IPS-NIHi7 (cell line): ENCODE results near the gene TYRP1.

Experiments used
- DNase-seq: peaks from one replicate; pipeline ENCODE4 v3.0.0; 2012; ENCODE audit warnings: mixed read lengths; ENCODE audit errors: extremely low spot score

The TYRP1 gene

GRCh38 chr9:12735665-12736064 lies 42.5 kb downstream of the TYRP1 start:
- no peak for DNase-seq

GRCh38 chr9:12737871-12738270 lies 44.7 kb downstream of the TYRP1 start:
- DNase-seq, result no peak

- no peak for DNase-seq
These were observed 45.9 kb downstream of the TYRP1 start for GRCh38 chr9:12739014-12739652.

GRCh38 chr9:12740845-12741244 lies 47.7 kb downstream of the TYRP1 start:
- DNase-seq, result no peak

- no peak for DNase-seq
These were observed 54.8 kb downstream of the TYRP1 start for GRCh38 chr9:12748016-12748415.

- no peak for DNase-seq
These were observed 55.8 kb downstream of the TYRP1 start for GRCh38 chr9:12748954-12749353.

- DNase-seq, result no peak
These were observed 60.7 kb downstream of the TYRP1 start for GRCh38 chr9:12753931-12754330.

GRCh38 chr9:12759761-12760160 lies 66.6 kb downstream of the TYRP1 start:
- no peak for DNase-seq
